HG03442 (cell line): ENCODE data around the gene ACTR3.

Source experiments
- ATAC-seq: cut with Tn5 transposase; IDR thresholded peaks from one replicate; pipeline ENCODE4 v1.9.1; 2021; ENCODE audit warnings: mild to moderate bottlenecking, moderate library complexity; ENCODE audit not compliant: unreplicated experiment

Gene ACTR3

GRCh38 chr2:113875135-113875534 lies 14.8 kb upstream of the ACTR3 start:
- ATAC-seq = no peak

GRCh38 chr2:113876503-113877387 lies 13.1 kb upstream of the ACTR3 start:
- ATAC-seq = no peak

DNA sequence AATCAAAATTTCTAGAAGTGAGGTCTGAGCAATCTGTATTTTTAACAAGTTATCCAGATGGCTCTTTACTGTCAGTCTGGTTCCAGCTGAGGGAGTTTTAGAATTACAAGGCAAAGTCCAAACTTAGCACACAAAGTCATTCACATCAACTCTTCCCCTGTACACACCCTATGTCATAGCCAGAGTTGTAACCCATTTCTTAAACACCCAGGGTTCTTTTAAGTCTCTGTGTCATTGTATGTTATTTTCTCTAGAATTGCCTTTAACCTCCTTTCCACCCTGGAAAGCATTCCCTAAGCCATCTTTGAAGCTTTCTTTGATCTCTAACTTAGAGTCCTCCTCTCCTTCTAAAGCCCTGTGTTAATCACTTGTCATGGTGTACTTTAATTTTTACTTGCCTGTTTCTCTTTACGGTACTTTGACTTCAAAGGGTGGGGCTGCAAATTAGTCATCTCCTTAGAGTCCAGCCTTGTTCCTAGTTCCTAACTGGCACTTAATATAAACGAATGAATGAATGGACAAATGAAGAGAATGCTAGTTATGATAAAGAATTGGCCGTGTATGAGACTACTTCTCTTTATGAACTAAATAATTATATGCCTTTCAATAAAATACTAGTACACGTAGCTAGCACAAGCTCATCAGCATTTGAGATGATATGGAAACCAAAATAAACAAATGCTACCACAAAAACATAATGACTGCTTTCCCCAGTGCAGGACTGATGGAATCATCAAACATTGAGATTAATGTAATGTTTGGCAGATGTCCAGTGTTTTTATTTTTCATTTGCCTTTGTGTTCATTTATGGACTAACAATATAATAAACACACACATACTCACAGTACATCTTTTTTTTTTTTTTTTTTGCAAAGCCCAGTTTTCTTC lies 11.9 kb upstream of the ACTR3 start:
- ATAC-seq = peak; percentile 50

- ATAC-seq = no peak
Measured at GRCh38 chr2:113878743-113879142, 11.1 kb upstream of the ACTR3 start.

GRCh38 chr2:113879457-113879856 lies 10.4 kb upstream of the ACTR3 start:
- no peak for ATAC-seq

DNA sequence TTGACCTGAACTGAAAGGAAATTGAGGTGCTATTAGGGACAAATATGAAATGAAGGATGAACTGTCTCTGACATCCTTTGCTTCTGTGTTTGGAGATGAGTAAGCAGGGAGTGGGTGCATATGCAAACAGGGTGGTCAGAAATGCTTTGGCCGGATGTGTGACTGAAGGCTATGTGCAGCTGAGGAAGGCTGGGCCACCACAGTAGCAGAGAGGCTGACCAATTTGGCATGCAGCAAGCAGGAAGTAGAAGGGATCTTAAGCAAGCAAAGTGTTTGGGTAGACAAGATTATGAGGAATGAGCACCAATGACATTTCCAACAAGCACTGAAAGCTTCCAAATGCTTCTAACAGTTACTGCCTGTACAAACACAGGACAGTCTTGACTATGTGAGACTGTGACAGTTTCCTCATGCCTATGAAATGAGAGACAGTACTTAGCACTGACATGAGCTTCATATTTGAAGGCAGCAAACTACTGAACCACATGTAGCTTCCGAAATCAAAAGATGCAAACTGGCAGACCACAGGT lies 3.3 kb upstream of the ACTR3 start:
- ATAC-seq = peak; percentile 71

GRCh38 chr2:113887009-113887792 lies 2.7 kb upstream of the ACTR3 start:
- no peak for ATAC-seq

GRCh38 chr2:113888641-113889470 lies 1.0 kb upstream of the ACTR3 start:
- no peak for ATAC-seq

GRCh38 chr2:113890253-113891235 lies 655 bp downstream of the ACTR3 start:
- peak; percentile 23 for ATAC-seq

DNA sequence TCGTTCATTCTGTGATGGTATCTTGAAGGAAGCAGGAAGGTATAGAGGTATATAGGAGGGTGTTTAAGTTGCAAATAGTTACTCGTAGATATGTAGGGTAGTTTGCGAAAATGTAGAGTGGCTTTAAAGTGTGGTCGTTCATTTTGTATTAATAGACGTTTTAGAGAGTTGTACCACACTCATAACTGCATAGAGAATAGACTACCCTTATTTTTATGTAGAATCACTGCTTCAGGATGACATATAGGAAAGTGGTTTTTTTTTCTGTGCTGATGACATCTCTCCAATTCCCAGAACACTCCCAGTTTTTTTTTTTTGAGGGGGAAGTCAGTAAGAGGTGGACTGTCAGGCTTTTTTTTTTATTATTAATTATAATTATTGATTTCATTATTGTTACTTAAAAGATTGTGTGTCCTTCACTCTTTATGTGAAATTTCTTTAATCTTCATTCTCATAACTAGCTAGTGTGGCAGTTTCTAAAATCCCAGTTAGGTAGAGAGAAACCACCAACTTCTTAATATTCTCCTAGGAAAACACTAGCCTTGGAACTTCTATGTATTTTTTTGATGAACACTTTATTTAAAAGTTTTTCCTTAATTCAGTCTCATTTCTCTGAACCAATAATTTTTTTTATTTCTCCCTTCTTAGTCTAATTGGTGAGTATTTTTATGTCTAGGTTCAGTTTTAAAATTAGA lies 1.5 kb downstream of the ACTR3 start:
- ATAC-seq = no peak

DNA sequence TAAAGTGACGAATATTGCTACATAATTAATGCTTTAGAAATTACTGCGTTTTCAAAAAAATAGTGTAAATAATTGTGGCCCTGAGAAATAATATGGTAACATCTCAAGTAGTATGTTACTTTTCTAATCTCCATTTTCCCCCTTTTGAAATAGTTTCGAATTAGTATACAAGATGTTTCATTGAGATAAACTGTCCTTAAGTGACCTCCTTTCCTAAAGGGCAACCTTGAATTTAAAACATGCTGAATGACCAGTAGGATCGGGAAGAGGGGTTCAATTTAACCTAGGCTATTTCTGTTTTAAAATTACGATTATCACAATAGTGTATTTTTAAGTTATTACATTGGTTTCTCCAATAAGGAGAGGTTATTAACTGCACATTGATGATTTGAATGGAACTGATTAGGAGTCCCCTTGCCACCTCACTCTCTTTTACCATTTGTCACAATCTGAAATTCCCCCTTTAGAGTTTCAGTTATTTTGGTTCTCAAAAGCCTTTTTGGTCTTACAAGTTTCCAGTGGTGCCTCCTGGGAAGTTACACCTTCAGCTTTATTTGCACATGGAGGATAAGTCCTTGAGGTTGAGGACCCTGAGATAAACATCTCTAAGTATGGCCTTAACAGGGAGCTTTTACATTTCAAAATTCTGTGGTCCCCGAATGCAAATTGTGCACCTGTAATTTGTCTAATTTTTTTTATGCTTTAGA lies 2.3 kb downstream of the ACTR3 start:
- ATAC-seq = no peak

- no peak for ATAC-seq
Measured at GRCh38 chr2:113894156-113894743, 4.4 kb downstream of the ACTR3 start.

- ATAC-seq = no peak
Measured at GRCh38 chr2:113895301-113895700, 5.4 kb downstream of the ACTR3 start.

DNA sequence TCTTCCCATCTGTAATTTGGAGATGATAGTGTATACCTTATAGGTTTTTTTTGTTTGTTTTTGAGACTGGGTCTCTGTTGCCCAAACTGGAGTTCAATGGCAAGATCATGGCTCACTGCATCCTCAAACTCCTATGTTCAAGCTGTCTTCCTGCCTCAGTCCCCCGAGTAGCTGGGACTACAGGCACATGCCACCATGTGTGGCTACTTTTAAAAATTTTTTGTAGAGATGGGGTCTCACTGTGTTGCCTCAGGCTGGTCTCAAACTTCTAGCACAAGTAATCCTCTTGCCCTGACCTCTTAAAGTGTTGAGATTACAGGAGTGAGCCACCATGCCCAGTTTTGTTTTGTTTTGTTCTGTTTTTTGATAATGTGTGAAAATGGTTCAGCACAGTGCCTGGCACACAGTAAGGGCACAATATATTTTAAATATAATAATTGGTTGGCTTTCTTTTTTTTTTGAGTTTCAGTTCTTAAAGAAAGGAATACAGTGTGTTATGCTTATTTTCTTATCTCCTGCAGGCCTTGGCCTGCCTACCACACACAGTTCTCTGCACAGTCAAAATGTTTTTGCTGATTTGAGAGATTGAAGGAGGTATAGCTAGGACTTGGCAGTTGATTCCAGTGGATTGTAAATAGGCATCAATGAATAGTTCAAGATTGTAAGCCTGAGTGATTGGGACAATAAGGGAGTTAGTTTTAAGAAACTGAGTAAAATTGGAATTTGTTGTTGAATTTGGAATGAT lies 6.1 kb downstream of the ACTR3 start:
- ATAC-seq = no peak

GRCh38 chr2:113896791-113897190 lies 6.9 kb downstream of the ACTR3 start:
- no peak for ATAC-seq

- ATAC-seq = no peak
Measured at GRCh38 chr2:113898081-113898480, 8.2 kb downstream of the ACTR3 start.
